Fibroblast of peridontal ligament (primary cell): Measurements from ENCODE around the gene C1QL1.

Source experiments
- DNase-seq: peaks from one replicate; pipeline ENCODE4 v3.0.0-alpha.2; 2010; ENCODE audit errors: extremely low read depth

C1QL1 gene

GRCh38 chr17:44914698-44915271 lies 53.3 kb downstream of the C1QL1 start:
- no peak for DNase-seq

DNA sequence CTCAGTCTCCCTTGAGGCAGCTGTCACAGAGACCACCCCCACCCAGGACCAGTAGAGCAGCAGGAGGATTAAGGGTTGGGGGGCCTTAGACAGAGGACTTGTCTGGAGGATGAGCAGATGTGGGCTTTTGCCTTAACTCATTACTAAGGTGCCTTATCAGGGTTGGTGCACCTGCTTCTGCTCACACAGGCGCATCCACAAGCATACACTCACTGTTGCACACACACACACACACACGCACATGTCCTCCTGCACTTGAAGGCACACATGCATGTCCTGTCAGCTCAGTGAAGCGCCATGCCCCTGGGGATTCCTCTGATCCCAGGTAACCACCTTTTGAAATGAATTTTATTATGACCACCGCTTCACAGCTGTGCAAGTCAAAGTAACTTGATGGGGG lies 54.0 kb downstream of the C1QL1 start:
- no peak for DNase-seq

GRCh38 chr17:44913676-44914075 lies 54.4 kb downstream of the C1QL1 start:
- no peak for DNase-seq

DNA sequence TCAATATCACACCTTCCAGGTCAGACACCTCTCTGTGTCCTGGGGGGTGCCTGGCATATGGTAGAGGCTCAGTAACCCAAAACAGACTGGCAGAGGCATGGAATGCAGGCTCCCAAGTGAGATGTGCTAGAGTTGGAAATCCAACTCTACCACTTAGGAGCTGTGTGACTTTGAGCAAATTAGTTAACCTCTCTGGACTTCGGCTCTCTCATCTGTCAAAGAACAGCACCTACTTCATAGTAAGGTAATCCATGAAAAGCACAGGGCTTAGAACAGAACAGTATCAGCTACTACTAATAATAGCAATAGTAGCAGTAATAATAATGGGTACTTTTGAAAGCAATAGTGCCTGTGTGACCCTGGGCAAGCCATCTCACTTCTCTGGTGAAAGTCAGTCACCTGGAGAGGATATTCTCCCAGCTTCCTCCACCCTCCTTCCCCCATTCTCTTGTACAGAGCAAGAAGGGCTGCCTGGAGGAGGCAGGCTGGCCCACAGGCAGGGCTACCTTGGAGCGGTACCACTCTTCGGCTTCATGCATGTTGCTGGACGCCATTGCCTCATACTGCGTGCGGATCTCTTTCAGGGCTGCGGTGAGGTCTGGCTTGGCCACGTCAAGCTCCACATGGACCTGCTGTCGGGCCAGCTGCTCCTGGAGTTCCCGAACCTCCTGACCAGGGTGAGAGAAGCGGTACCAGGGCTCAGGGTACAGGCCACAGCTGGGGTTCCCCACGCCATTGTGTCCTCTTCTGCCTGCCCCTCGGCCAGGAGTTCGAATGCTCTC lies 55.1 kb downstream of the C1QL1 start:
- DNase-seq, result no peak

DNA sequence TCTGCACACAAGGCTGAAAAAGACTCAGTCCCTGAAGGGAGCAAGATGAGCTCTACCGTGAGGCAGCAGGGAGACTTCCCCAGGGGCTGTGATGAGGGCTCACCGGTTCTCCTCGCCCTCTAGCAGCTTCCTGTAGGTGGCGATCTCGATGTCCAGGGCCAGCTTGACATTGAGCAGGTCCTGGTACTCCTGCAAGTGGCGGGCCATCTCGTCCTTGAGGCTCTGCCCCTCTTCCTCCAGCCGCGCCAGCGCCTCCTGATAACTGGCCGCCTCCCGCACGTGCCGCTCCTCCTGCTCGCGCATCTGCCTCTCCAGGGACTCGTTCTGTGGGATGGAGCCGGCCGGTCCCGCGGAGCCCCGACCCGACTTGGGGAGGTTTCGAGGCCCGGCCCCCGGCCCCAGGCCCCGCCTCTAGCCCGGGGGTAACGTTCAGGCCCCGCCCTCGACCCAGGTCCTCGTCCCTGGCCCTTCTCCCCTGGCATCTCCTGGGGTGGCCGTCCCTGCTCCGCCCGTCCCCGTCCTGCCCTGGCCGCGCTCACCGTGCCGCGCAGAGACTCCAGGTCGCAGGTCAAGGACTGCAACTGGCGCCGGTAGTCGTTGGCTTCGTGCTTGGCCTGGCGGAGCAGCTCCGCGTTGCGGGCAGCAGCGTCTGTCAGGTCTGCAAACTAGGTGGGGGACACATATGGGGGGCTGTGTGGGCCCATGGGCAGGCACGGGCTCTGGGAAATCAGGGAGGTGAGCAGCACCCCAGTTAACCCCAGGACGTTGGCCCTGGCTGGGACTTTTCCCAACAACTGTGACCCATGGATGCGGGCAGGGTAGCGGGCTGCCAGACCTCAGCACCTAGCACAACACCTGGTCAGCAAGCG lies 56.7 kb downstream of the C1QL1 start:
- no peak for DNase-seq

- no peak for DNase-seq
Observed at GRCh38 chr17:44910231-44911106, 57.6 kb downstream of the C1QL1 start.
